GM12878 (cell line): ENCODE results near the gene NTRK1. TPM values are rescaled to one million over a fixed set of nuclear protein-coding genes. Genes with fewer than 3 reads are reported as not detected.

ENCODE experiments used
- ATAC-seq: fragments of 200-7000 bp; cut with Tn5 transposase; 3 replicates; pipeline ENCODE4 v1.9.1; 2020; ENCODE audit warnings: mild to moderate bottlenecking, moderate library complexity
- BruUV-seq: library from RNA; stranded (reverse); fragments of 400-500 nt; replicated peaks from 2 replicates; lab custom pipeline; 2021; lab: Mats Ljungman, UMichigan
- CTCF ChIA-PET: fragments of 300-600 bp; sonication (Branson Sonifier 250); formaldehyde crosslinking; extraction: SDS; loops from one replicate; lab custom pipeline; 2021; ENCODE audit warnings: inconsistent platforms; lab: Yijun Ruan, JAX
- POLR2A ChIA-PET: fragments of 350-600 bp; formaldehyde crosslinking; extraction: SDS; loops from one replicate; lab custom pipeline; 2021; ENCODE audit warnings: inconsistent platforms; lab: Charles Lee
- RAD21 ChIA-PET: fragments of 300-600 bp; sonication (Branson Sonifier 250); formaldehyde crosslinking; loops from one replicate; lab custom pipeline; 2023; ENCODE audit warnings: antibody characterized with exemption; ENCODE audit not compliant: unreplicated experiment; lab: Charles Lee
- SMC1A ChIA-PET: fragments of 300-600 bp; sonication (Branson Sonifier 250); formaldehyde crosslinking; loops from one replicate; lab custom pipeline; 2023; ENCODE audit not compliant: unreplicated experiment, uncharacterized antibody; lab: Charles Lee
- DNase-seq: peaks from one replicate; pipeline ENCODE4 v3.0.0-alpha.2; 2011; ENCODE audit warnings: low read depth, low spot score
- FAIRE-seq: peaks from 3 replicates; lab custom pipeline; 2011; peaks lifted over from hg19 to GRCh38; lab: Jason Lieb, UNC
- H2AFZ ChIP-seq: 2 replicates; pipeline ENCODE4 v1.6.0; 2011; ENCODE audit warnings: low read depth, low read length, control low read depth; ENCODE audit not compliant: control insufficient read depth
- H3K27ac ChIP-seq: 2 replicates; pipeline ENCODE4 v1.5.1; 2011; ENCODE audit warnings: control low read depth; ENCODE audit not compliant: control insufficient read depth, insufficient read depth
- H3K27me3 ChIP-seq, 2 experiments: replicated peaks in 1 of 2; 2 replicates each; pipeline versions ENCODE4 v1.6.0 to v1.6.1; 2011; ENCODE audit warnings: low read length in 1 of 2; ENCODE audit not compliant: control insufficient read depth in 2 of 2, insufficient read depth in 2 of 2
- H3K36me3 ChIP-seq, 2 experiments: 2 replicates each; pipeline ENCODE4 v1.5.1; 2011; ENCODE audit warnings: low read length in 1 of 2; ENCODE audit not compliant: control insufficient read depth in 2 of 2, insufficient read depth in 2 of 2
- H3K4me1 ChIP-seq: 2 replicates; pipeline ENCODE4 v1.6.1; 2011; ENCODE audit warnings: mild to moderate bottlenecking, low read length, moderate library complexity, mixed read lengths; ENCODE audit not compliant: control insufficient read depth, insufficient read depth
- H3K4me2 ChIP-seq: 2 replicates; pipeline ENCODE4 v1.6.0; 2011; ENCODE audit warnings: control low read depth; ENCODE audit not compliant: control insufficient read depth, insufficient read depth
- H3K4me3 ChIP-seq: fragments of 200-600 bp; sonication (generic); 2 replicates; pipeline ENCODE4 v1.5.1; 2016
- H3K79me2 ChIP-seq: 2 replicates; pipeline ENCODE4 v1.6.0; 2011; ENCODE audit warnings: low read length; ENCODE audit not compliant: control insufficient read depth, insufficient read depth
- H3K9ac ChIP-seq: 2 replicates; pipeline ENCODE4 v1.8.0; 2011; ENCODE audit warnings: low read length, control low read depth, mixed read lengths; ENCODE audit not compliant: control insufficient read depth, insufficient read depth
- H3K9me3 ChIP-seq: replicated peaks from 3 replicates; pipeline ENCODE4 v1.5.1; 2011; ENCODE audit warnings: mild to moderate bottlenecking, low read length; ENCODE audit not compliant: control insufficient read depth, insufficient read depth
- H4K20me1 ChIP-seq: 2 replicates; pipeline ENCODE4 v1.6.0; 2011; ENCODE audit not compliant: control insufficient read depth, insufficient read depth
- BCL11A ChIP-seq: IDR thresholded peaks from 2 replicates; pipeline ENCODE4 v1.6.1; 2011; ENCODE audit warnings: low read depth, low read length
- BHLHE40 ChIP-seq, 2 experiments: fragments of 450-650 bp in 1 of 2; IDR thresholded peaks; 2 replicates each; pipeline ENCODE4 v1.6.1; 2011 to 2017; ENCODE audit warnings: low read depth in 2 of 2, borderline replicate concordance in 1 of 2, improper control_type of control experiment in 1 of 2, low read length in 1 of 2, mild to moderate bottlenecking in 1 of 2
- EZH2 ChIP-seq: IDR thresholded peaks from 2 replicates; pipeline ENCODE4 v1.6.1; 2012; ENCODE audit warnings: low read depth, mild to moderate bottlenecking, control low read depth, inconsistent platforms, low read length, borderline replicate concordance; ENCODE audit not compliant: control insufficient read depth
- HCFC1 ChIP-seq: fragments of 150-350 bp; IDR thresholded peaks from 2 replicates; pipeline ENCODE4 v1.6.1; 2014; ENCODE audit warnings: low read length
- HDAC6 ChIP-seq: fragments of 200-600 bp; sonication (generic); IDR thresholded peaks from one replicate; pipeline ENCODE4 v1.8.0; 2017; ENCODE audit warnings: antibody characterized with exemption; ENCODE audit not compliant: unreplicated experiment
- MTA2 ChIP-seq: fragments of 450-650 bp; IDR thresholded peaks from 2 replicates; pipeline ENCODE4 v1.6.1; 2016; ENCODE audit warnings: low read depth, mild to moderate bottlenecking, moderate library complexity
- NKRF ChIP-seq: fragments of 450-650 bp; conservative IDR thresholded peaks from 2 replicates; pipeline ENCODE4 v1.6.1; 2017; ENCODE audit warnings: mild to moderate bottlenecking, moderate library complexity
- NRF1 ChIP-seq: conservative IDR thresholded peaks from 2 replicates; pipeline ENCODE4 v1.6.1; 2011; ENCODE audit warnings: mild to moderate bottlenecking, low read depth, low read length, improper control_type of control experiment
- POU2F2 ChIP-seq: IDR thresholded peaks from 3 replicates; pipeline ENCODE4 v1.6.1; 2011; ENCODE audit warnings: low read depth, mild to moderate bottlenecking, low read length, borderline replicate concordance
- ZBED1 ChIP-seq: IDR thresholded peaks from 2 replicates; pipeline ENCODE4 v1.6.1; 2016; ENCODE audit warnings: borderline replicate concordance
- ZNF207 ChIP-seq: fragments of 450-650 bp; IDR thresholded peaks from 2 replicates; pipeline ENCODE4 v1.6.1; 2014; ENCODE audit warnings: antibody characterized with exemption, mild to moderate bottlenecking, borderline replicate concordance
- WGBS: methylation state at CpG from one replicate; pipeline ENCODE4 v1.1.6; 2016; ENCODE audit warnings: low lambda C conversion rate; ENCODE audit not compliant: insufficient replicate concordance, insufficient coverage; ENCODE audit errors: missing lambda C conversion rate; 5-methylcytosine and 5-hydroxymethylcytosine counted together
- in situ Hi-C: fragments of 300-500 bp; cut with MboI; formaldehyde crosslinking; loops from 9 replicates; pipeline ENCODE4 v1.14.3; 2018; ENCODE audit warnings: mixed read lengths
- intact Hi-C: fragments of 100-400 bp; cut with micrococcal nuclease; formaldehyde crosslinking; loops from one replicate; pipeline ENCODE4 v1.14.2; 2022; ENCODE audit not compliant: unreplicated experiment
- polyA plus RNA-seq, 11 experiments: library from polyadenylated mRNA; depleted of rRNA in 4 of 11; unstranded in 6 of 11; stranded (reverse) in 5 of 11; fragments of >200 nt; fragmentation: Nextera tagmentation in 4 of 11; fragmentation: Illumina TruSeq in 1 of 11; extraction: Ambion mirVana in 4 of 11; extraction: Trizol in 1 of 11; gene quantifications; 1 replicate in 1 of 11; 2 replicates in 10 of 11; pipeline versions ENCODE4 v1.2.1 to v1.2.3, GENCODE V29; 2011 to 2016; ENCODE audit warnings: inconsistent platforms in 2 of 11, missing spikeins in 2 of 11, low read depth in 1 of 11
- total RNA-seq, 4 experiments: library from RNA; depleted of rRNA in 3 of 4; stranded (reverse); fragments of >200 nt in 3 of 4; fragmentation: Illumina TruSeq in 1 of 4; extraction: Trizol in 1 of 4; gene quantifications; 2 replicates each; pipeline versions ENCODE4 v1.2.1 to v1.2.3, GENCODE V29; 2013 to 2021
- TF ChIP-seq, protein P1 (sequence below): fragments of 450-650 bp; IDR thresholded peaks from 2 replicates; pipeline ENCODE4 v1.6.1; 2017; ENCODE audit warnings: antibody characterized with exemption, mild to moderate bottlenecking, moderate library complexity

Gene NTRK1
- total and polyA plus RNA-seq, 10 of the 15 experiments (the other 5 are each of a cell fraction or from before 2014, with no cell fraction given): 0.10 to 0.56 (median 0.40) TPM; not detected in 7

- BruUV-seq: no TSS peak
- DNase-seq (no peak), ATAC-seq (no peak), FAIRE-seq (no peak)
- in situ Hi-C loops: no loop called here
- no peak overlapping the region for H2AFZ ChIP-seq
- no peak overlapping the region for H3K4me2 ChIP-seq
- H3K27ac ChIP-seq: no peak overlapping the region
- 16% methylated on average over 11 of the region's 12 CpGs for WGBS
- H3K9ac ChIP-seq: no peak overlapping the region
- no peaks in the 10 kb centered on the region for H3K79me2 ChIP-seq
- CTCF ChIA-PET: interaction anchor here (3.1 kb wide), 1 partner anchor 28 kb away, joined by 10 read pairs; no protein-coding TSS in a partner anchor
- intact Hi-C loops: no loop called here
- SMC1A ChIA-PET: no interaction called here
- H3K4me1 ChIP-seq: peaks cover 13% of the 10 kb centered on the region
- no peaks in the 10 kb centered on the region for H3K36me3 ChIP-seq
- TF ChIP-seq BCL11A (no peak), HCFC1 (no peak), POU2F2 (no peak), HDAC6 (no peak), ZBED1 (no peak), MTA2 (no peak), EZH2 (no peak), ZNF207 (no peak), BHLHE40 (IDR thresholded peaks at IDR 0.05; ENCODE audit: borderline replicate concordance in 1 of 2, low read depth in 2 of 2, low read length in 1 of 2) (no peak), NRF1 (no peak), NKRF (no peak)
- TF ChIP-seq, protein P1, sequence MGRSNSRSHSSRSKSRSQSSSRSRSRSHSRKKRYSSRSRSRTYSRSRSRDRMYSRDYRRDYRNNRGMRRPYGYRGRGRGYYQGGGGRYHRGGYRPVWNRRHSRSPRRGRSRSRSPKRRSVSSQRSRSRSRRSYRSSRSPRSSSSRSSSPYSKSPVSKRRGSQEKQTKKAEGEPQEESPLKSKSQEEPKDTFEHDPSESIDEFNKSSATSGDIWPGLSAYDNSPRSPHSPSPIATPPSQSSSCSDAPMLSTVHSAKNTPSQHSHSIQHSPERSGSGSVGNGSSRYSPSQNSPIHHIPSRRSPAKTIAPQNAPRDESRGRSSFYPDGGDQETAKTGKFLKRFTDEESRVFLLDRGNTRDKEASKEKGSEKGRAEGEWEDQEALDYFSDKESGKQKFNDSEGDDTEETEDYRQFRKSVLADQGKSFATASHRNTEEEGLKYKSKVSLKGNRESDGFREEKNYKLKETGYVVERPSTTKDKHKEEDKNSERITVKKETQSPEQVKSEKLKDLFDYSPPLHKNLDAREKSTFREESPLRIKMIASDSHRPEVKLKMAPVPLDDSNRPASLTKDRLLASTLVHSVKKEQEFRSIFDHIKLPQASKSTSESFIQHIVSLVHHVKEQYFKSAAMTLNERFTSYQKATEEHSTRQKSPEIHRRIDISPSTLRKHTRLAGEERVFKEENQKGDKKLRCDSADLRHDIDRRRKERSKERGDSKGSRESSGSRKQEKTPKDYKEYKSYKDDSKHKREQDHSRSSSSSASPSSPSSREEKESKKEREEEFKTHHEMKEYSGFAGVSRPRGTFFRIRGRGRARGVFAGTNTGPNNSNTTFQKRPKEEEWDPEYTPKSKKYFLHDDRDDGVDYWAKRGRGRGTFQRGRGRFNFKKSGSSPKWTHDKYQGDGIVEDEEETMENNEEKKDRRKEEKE: no peak
- POLR2A ChIA-PET: no interaction called here
- RAD21 ChIA-PET: no interaction called here
- H3K4me3 ChIP-seq: no peak overlapping the region
- H4K20me1 ChIP-seq: no peaks in the 10 kb centered on the region
- H3K27me3 ChIP-seq: peaks cover 0 to 4% of the 10 kb centered on the region in 2 experiments; a peak in 3 of 4 replicates
- no peaks in the 10 kb centered on the region for H3K9me3 ChIP-seq
Observed at GRCh38 chr1:156866249-156866909, 5.7 kb downstream of the NTRK1 start.
